Transverse colon (tissue), 4 donors: ENCODE results near the gene LAD1. TPM values are rescaled to one million over a fixed set of nuclear protein-coding genes. Genes with fewer than 3 reads are reported as not detected.

Experiments
- DNase-seq: peaks from one replicate; pipeline ENCODE4 v3.0.0-alpha.2; 2019
- H3K27ac ChIP-seq, 4 donors: fragments of 200-600 bp; sonication (generic); 2 replicates each; pipeline ENCODE4 v1.5.1; 2016 to 2018; ENCODE audit warnings: inconsistent platforms in 4 of 4
- H3K27me3 ChIP-seq: fragments of 200-600 bp; sonication (generic); 2 replicates; pipeline ENCODE4 v1.5.1; 2017; ENCODE audit warnings: inconsistent platforms
- H3K36me3 ChIP-seq, 4 donors: fragments of 200-600 bp; sonication (generic); 2 replicates each; pipeline ENCODE4 v1.5.1; 2017 to 2019; ENCODE audit warnings: inconsistent platforms in 4 of 4
- H3K4me1 ChIP-seq, 4 donors: fragments of 200-600 bp; sonication (generic); 2 replicates each; pipeline ENCODE4 v1.5.1; 2017 to 2020; ENCODE audit warnings: inconsistent platforms in 4 of 4
- H3K4me3 ChIP-seq, 4 donors: fragments of 200-600 bp; sonication (generic); 1 replicate in 1 of 4; 2 replicates in 3 of 4; pipeline versions ENCODE4 v1.5.1 to v1.6.1; 2017 to 2019; ENCODE audit warnings: inconsistent platforms in 4 of 4
- H3K9me3 ChIP-seq, 2 donors: fragments of 200-600 bp; sonication (generic); 2 replicates each; pipeline ENCODE4 v1.5.1; 2017 to 2019; ENCODE audit warnings: inconsistent platforms in 2 of 2
- EP300 ChIP-seq: sonication (generic); formaldehyde crosslinking; IDR thresholded peaks from one replicate; pipeline ENCODE4 v1.6.1; 2017; ENCODE audit warnings: antibody characterized with exemption, low read depth
- POLR2A ChIP-seq: fragments of 450-650 bp; IDR thresholded peaks from one replicate; pipeline ENCODE4 v1.6.1; 2016; ENCODE audit warnings: antibody characterized with exemption, mild to moderate bottlenecking, moderate library complexity
- POLR2AphosphoS5 ChIP-seq, 3 donors: sonication (generic); formaldehyde crosslinking; IDR thresholded peaks; one replicate each; pipeline ENCODE4 v1.6.1; 2016; ENCODE audit warnings: antibody characterized with exemption in 3 of 3
- WGBS, 2 donors: methylation state at CpG; one replicate each; pipeline ENCODE4 v1.1.5; 2018; ENCODE audit warnings: low coverage in 1 of 2; 5-methylcytosine and 5-hydroxymethylcytosine counted together
- in situ Hi-C, 4 donors: fragments of 200-750 bp; cut with MboI; loops; one replicate each; pipeline versions ENCODE4 v1.15.0 to v1.15.1; 2017; ENCODE audit warnings: low sequenced_read_pairs in 3 of 4, low pct_ligation_motif_present in 1 of 4, low pct_unique_long_range_greater_than_20kb in 1 of 4
- intact Hi-C: fragments of 100-400 bp; cut with DNase I; formaldehyde crosslinking; loops from one replicate; pipeline ENCODE4 v1.15.1; 2023; ENCODE audit warnings: low total_unique reads
- total RNA-seq, 4 donors: library from RNA; depleted of rRNA; stranded (reverse); fragments of >200 nt; gene quantifications; one replicate each; pipeline ENCODE4 v1.1.0, GENCODE V29; 2016
- TF ChIP-seq, protein P1 (sequence below), 5 experiments: fragments of 200-600 bp in 3 of 5; fragments of 450-650 bp in 2 of 5; sonication (generic) in 3 of 5; IDR thresholded peaks; 1 replicate in 2 of 5; 2 replicates in 3 of 5; pipeline ENCODE4 v1.5.1; 2016 to 2017; ENCODE audit warnings: antibody characterized with exemption in 5 of 5, inconsistent platforms in 3 of 5, mild to moderate bottlenecking in 2 of 5, moderate library complexity in 1 of 5

Gene LAD1
- total RNA-seq, 4 donors from 2014 or later: 142 to 215 (median 177) TPM

- no peaks in the 10 kb centered on the region for H3K9me3 ChIP-seq
- in situ Hi-C loops: loop anchor here in 3 of 4 donors (10.0 to 25.0 kb wide), 2 partner anchors 86 to 88 kb away; no protein-coding TSS in a partner anchor
Measured at GRCh38 chr1:201350361-201350725, 48.8 kb downstream of the LAD1 start.

GRCh38 chr1:201349092-201349491 is 50.0 kb downstream of the LAD1 start:
- no peaks in the 10 kb centered on the region for H3K36me3 ChIP-seq
- in situ Hi-C loops (no loop called here), intact Hi-C loops (no loop called here)

More at GRCh38 chr1:201350361-201350725, 48.8 kb downstream of the LAD1 start:
- Histone ChIP-seq H3K4me1 (no peaks in the 10 kb centered on the region), H3K27ac (no peak overlapping the region), H3K27me3 (peaks cover 17% of the 10 kb centered on the region), H3K36me3 (no peaks in the 10 kb centered on the region), H3K4me3 (no peak overlapping the region)
- TF ChIP-seq POLR2A (no peak), POLR2AphosphoS5 (IDR thresholded peaks at IDR 0.05) (no peak), EP300 (no peak)
- TF ChIP-seq, protein P1, sequence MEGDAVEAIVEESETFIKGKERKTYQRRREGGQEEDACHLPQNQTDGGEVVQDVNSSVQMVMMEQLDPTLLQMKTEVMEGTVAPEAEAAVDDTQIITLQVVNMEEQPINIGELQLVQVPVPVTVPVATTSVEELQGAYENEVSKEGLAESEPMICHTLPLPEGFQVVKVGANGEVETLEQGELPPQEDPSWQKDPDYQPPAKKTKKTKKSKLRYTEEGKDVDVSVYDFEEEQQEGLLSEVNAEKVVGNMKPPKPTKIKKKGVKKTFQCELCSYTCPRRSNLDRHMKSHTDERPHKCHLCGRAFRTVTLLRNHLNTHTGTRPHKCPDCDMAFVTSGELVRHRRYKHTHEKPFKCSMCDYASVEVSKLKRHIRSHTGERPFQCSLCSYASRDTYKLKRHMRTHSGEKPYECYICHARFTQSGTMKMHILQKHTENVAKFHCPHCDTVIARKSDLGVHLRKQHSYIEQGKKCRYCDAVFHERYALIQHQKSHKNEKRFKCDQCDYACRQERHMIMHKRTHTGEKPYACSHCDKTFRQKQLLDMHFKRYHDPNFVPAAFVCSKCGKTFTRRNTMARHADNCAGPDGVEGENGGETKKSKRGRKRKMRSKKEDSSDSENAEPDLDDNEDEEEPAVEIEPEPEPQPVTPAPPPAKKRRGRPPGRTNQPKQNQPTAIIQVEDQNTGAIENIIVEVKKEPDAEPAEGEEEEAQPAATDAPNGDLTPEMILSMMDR (IDR thresholded peaks at IDR 0.05): no peak
- intact Hi-C loops: no loop called here
- no peak for DNase-seq
- 76% methylated on average over 2 of the region's 2 CpGs; no CpG with 5 or more reads in 1 of the 2 donors for WGBS, 2 donors

GRCh38 chr1:201348211-201348566 is 50.9 kb downstream of the LAD1 start:
- DNase-seq: peak; percentile 33
- Histone ChIP-seq H3K27ac (no peak overlapping the region), H3K27me3 (peaks cover 11% of the 10 kb centered on the region), H3K4me3 (no peak overlapping the region), H3K9me3 (no peaks in the 10 kb centered on the region), H3K4me1 (no peaks in the 10 kb centered on the region), H3K36me3 (no peaks in the 10 kb centered on the region)
- TF ChIP-seq, protein P1 (IDR thresholded peaks at IDR 0.05): peak in 4 of 5 experiments; percentile 43 to 50 (median 46)
- no peak for TF ChIP-seq POLR2A
- no peak for TF ChIP-seq EP300
- no peak for TF ChIP-seq POLR2AphosphoS5 (IDR thresholded peaks at IDR 0.05)
- intact Hi-C loops: no loop called here
- 7 to 22% methylated on average over 3 to 6 of the region's 6 CpGs for WGBS, 2 donors
- in situ Hi-C loops: no loop called here

More at GRCh38 chr1:201349092-201349491, 50.0 kb downstream of the LAD1 start:
- 84% methylated on average over 4 of the region's 4 CpGs; no CpG with 5 or more reads in 1 of the 2 donors for WGBS, 2 donors
- H3K4me3 ChIP-seq: no peak overlapping the region
- no peak for DNase-seq
- no peak for TF ChIP-seq EP300
- no peak for TF ChIP-seq POLR2AphosphoS5 (IDR thresholded peaks at IDR 0.05)
- no peak for TF ChIP-seq POLR2A
- TF ChIP-seq, protein P1 (IDR thresholded peaks at IDR 0.05): no peak
- H3K9me3 ChIP-seq: no peaks in the 10 kb centered on the region
- H3K4me1 ChIP-seq: no peaks in the 10 kb centered on the region
- no peak overlapping the region for H3K27ac ChIP-seq
- H3K27me3 ChIP-seq: peaks cover 17% of the 10 kb centered on the region

GRCh38 chr1:201347498-201348210 is 51.5 kb downstream of the LAD1 start:
- intact Hi-C loops (no loop called here), in situ Hi-C loops (no loop called here)
- 20 to 27% methylated on average over 1 to 7 of the region's 7 CpGs for WGBS, 2 donors
- H3K27ac ChIP-seq: no peak overlapping the region
- no peaks in the 10 kb centered on the region for H3K9me3 ChIP-seq
- H3K27me3 ChIP-seq: peaks cover 14% of the 10 kb centered on the region
- no peaks in the 10 kb centered on the region for H3K36me3 ChIP-seq
- no peak for TF ChIP-seq POLR2AphosphoS5 (IDR thresholded peaks at IDR 0.05)
- no peak for TF ChIP-seq POLR2A
- TF ChIP-seq EP300: no peak
- TF ChIP-seq, protein P1 (IDR thresholded peaks at IDR 0.05): no peak
- no peaks in the 10 kb centered on the region for H3K4me1 ChIP-seq
- H3K4me3 ChIP-seq: no peak overlapping the region
- DNase-seq: no peak
